ENCODE measurements around the gene UFD1. TPM values are rescaled to one million over a fixed set of nuclear protein-coding genes. Genes with fewer than 3 reads are reported as not detected.

UFD1 gene
- polyA plus RNA-seq, 1 of the 3 experiments (the other 2 are of a cell fraction), result 111 TPM

- Histone ChIP-seq H3K9me2 (no peaks in the 10 kb centered on the region), H3K9me3 (no peaks in the 10 kb centered on the region), H2AFZ (ENCODE audit: low read depth) (no peak overlapping the region), H4K20me1 (ENCODE audit: insufficient read depth) (no peaks in the 10 kb centered on the region), H3K9ac (no peak overlapping the region), H3K79me2 (ENCODE audit: insufficient read depth) (no peaks in the 10 kb centered on the region), H3K27me3 (ENCODE audit: insufficient read depth) (no peaks in the 10 kb centered on the region), H3K4me2 (no peak overlapping the region), H3K36me3 (replicated peaks in 1 of 2; ENCODE audit: control insufficient read depth in 1 of 2, insufficient read depth in 2 of 2, low read length in 1 of 2) (peaks cover 19 to 46% of the 10 kb centered on the region in 2 experiments), H3K4me1 (ENCODE audit: control insufficient read depth in 1 of 2, insufficient read depth in 2 of 2, low read depth in 1 of 2, low read length in 1 of 2) (peaks cover 0 to 3% of the 10 kb centered on the region in 2 experiments; a peak in 2 of 4 replicates), H3F3A (replicated peaks; ENCODE audit: insufficient read depth) (peaks cover 4% of the 10 kb centered on the region), H3K4me3 (ENCODE audit: low read depth in 2 of 2, low read length in 1 of 2) (no peak overlapping the region), H3K27ac (ENCODE audit: low read depth in 2 of 2, low read length in 1 of 2) (no peak overlapping the region)
- CTCF ChIA-PET, result interaction anchor here (1.3 kb wide), 1 partner anchor 34 kb away, joined by 3 read pairs; no protein-coding TSS in a partner anchor
- no peak for DNase-seq
- no peak for TF ChIP-seq EP300 (IDR thresholded peaks at IDR 0.05; ENCODE audit: borderline replicate concordance in 1 of 2, low read depth in 1 of 2, low read length in 1 of 2)
- TF ChIP-seq JUND (IDR thresholded peaks at IDR 0.05), result no peak
- TF ChIP-seq REST (IDR thresholded peaks at IDR 0.05; ENCODE audit: low read depth, low read length), result no peak
- no peak for TF ChIP-seq EZH2phosphoT487 (IDR thresholded peaks at IDR 0.05; ENCODE audit: borderline replicate concordance, low read depth)
- TF ChIP-seq TEAD4 (IDR thresholded peaks at IDR 0.05; ENCODE audit: borderline replicate concordance, insufficient read depth), result no peak
- TF ChIP-seq MEF2A (IDR thresholded peaks at IDR 0.05; ENCODE audit: borderline replicate concordance, low read depth), result no peak
- TF ChIP-seq RFX5 (IDR thresholded peaks at IDR 0.05; ENCODE audit: low read length), result no peak
- TF ChIP-seq RAD21 (IDR thresholded peaks at IDR 0.05; ENCODE audit: low read length), result no peak
- TF ChIP-seq GABPA (IDR thresholded peaks at IDR 0.05; ENCODE audit: low read depth), result no peak
- TF ChIP-seq MXI1 (IDR thresholded peaks at IDR 0.05; ENCODE audit: low read depth, low read length), result no peak
- no peak for TF ChIP-seq POLR2AphosphoS5 (IDR thresholded peaks at IDR 0.05; ENCODE audit: low read depth, low read length)
- TF ChIP-seq ELF1 (IDR thresholded peaks at IDR 0.05), result no peak
- TF ChIP-seq USF2 (IDR thresholded peaks at IDR 0.05; ENCODE audit: borderline replicate concordance, low read depth, low read length), result no peak
- TF ChIP-seq FOXJ3 (CRISPR knock-in tag; IDR thresholded peaks at IDR 0.05), result no peak
- TF ChIP-seq RCOR1 (IDR thresholded peaks at IDR 0.05; ENCODE audit: low read length), result no peak
- no peak for TF ChIP-seq TCF12 (IDR thresholded peaks at IDR 0.05)
- TF ChIP-seq NRF1 (IDR thresholded peaks at IDR 0.05; ENCODE audit: low read depth, low read length), result no peak
- TF ChIP-seq FOXM1 (IDR thresholded peaks at IDR 0.05; ENCODE audit: low read depth), result no peak
- TF ChIP-seq, protein P1, sequence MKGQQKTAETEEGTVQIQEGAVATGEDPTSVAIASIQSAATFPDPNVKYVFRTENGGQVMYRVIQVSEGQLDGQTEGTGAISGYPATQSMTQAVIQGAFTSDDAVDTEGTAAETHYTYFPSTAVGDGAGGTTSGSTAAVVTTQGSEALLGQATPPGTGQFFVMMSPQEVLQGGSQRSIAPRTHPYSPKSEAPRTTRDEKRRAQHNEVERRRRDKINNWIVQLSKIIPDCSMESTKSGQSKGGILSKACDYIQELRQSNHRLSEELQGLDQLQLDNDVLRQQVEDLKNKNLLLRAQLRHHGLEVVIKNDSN (IDR thresholded peaks at IDR 0.05; ENCODE audit: borderline replicate concordance, low read depth), result no peak
- POLR2A ChIA-PET, result no interaction called here
- WGBS (ENCODE audit: low lambda C conversion rate), result 98% methylated on average over 4 of the region's 4 CpGs
Observed at GRCh38 chr22:19401483-19401882, 77.5 kb downstream of the UFD1 start.

Measured in SK-N-SH (cell line).